MM.1S (cell line): Measurements from ENCODE around the gene DHX30.

Experiments
- DNase-seq: peaks from one replicate; pipeline ENCODE4 v3.0.0-alpha.2; 2015
- H2AFZ ChIP-seq: fragments of 300-600 bp; sonication (generic); 2 replicates; pipeline ENCODE4 v1.6.0; 2016; ENCODE audit warnings: antibody characterized with exemption, low read length
- H3F3A ChIP-seq: fragments of 300-600 bp; sonication (generic); 2 replicates; pipeline ENCODE4 v1.6.1; 2016; ENCODE audit warnings: mild to moderate bottlenecking, antibody characterized with exemption, low read length, moderate library complexity, mixed read lengths; ENCODE audit not compliant: insufficient read depth
- H3K27ac ChIP-seq: fragments of 300-600 bp; sonication (generic); 2 replicates; pipeline ENCODE4 v1.5.1; 2016; ENCODE audit warnings: mild to moderate bottlenecking, low read length
- H3K27me3 ChIP-seq: fragments of 300-600 bp; sonication (generic); replicated peaks from 2 replicates; pipeline ENCODE4 v1.6.0; 2016; ENCODE audit warnings: low read length; ENCODE audit not compliant: insufficient read depth
- H3K36me3 ChIP-seq: fragments of 300-600 bp; sonication (generic); replicated peaks from 2 replicates; pipeline ENCODE4 v1.6.1; 2016; ENCODE audit warnings: mild to moderate bottlenecking, low read length, mixed read lengths; ENCODE audit not compliant: insufficient read depth
- H3K4me1 ChIP-seq: fragments of 300-600 bp; sonication (generic); 2 replicates; pipeline ENCODE4 v1.6.1; 2016; ENCODE audit warnings: low read length, mixed read lengths
- H3K4me2 ChIP-seq: fragments of 300-600 bp; sonication (generic); 2 replicates; pipeline ENCODE4 v1.6.0; 2016; ENCODE audit warnings: low read depth, low read length
- H3K4me3 ChIP-seq: fragments of 300-600 bp; sonication (generic); 2 replicates; pipeline ENCODE4 v1.5.1; 2016; ENCODE audit warnings: low read length, mixed read lengths
- H3K79me2 ChIP-seq: fragments of 300-600 bp; sonication (generic); 2 replicates; pipeline ENCODE4 v1.6.1; 2016; ENCODE audit warnings: mixed run types, low read length, mixed read lengths
- H3K9ac ChIP-seq: fragments of 300-600 bp; sonication (generic); 2 replicates; pipeline ENCODE4 v1.6.1; 2016; ENCODE audit warnings: low read length, mixed read lengths
- H3K9me2 ChIP-seq: fragments of 300-600 bp; sonication (generic); replicated peaks from 2 replicates; pipeline ENCODE4 v1.6.1; 2016; ENCODE audit warnings: mild to moderate bottlenecking, low read length, mixed read lengths; ENCODE audit not compliant: insufficient read depth
- H3K9me3 ChIP-seq: fragments of 300-600 bp; sonication (generic); replicated peaks from 2 replicates; pipeline ENCODE4 v1.6.1; 2016; ENCODE audit warnings: mild to moderate bottlenecking, low read length, mixed read lengths; ENCODE audit not compliant: insufficient read depth
- H4K20me1 ChIP-seq: fragments of 300-600 bp; sonication (generic); 2 replicates; pipeline ENCODE4 v1.6.1; 2016; ENCODE audit warnings: mild to moderate bottlenecking, low read length, moderate library complexity, mixed read lengths; ENCODE audit not compliant: insufficient read depth
- CTCF ChIP-seq: fragments of 300-600 bp; sonication (generic); IDR thresholded peaks from 2 replicates; pipeline ENCODE4 v1.5.1; 2016; ENCODE audit warnings: antibody characterized with exemption, low read length, mixed read lengths
- EZH2 ChIP-seq: fragments of 300-600 bp; sonication (generic); optimal IDR thresholded peaks from 2 replicates; pipeline ENCODE3; 2017; ENCODE audit warnings: low read depth, mild to moderate bottlenecking, antibody characterized with exemption, low read length, mixed read lengths
- EZH2phosphoT487 ChIP-seq: fragments of 300-600 bp; sonication (generic); IDR thresholded peaks from 2 replicates; pipeline ENCODE4 v1.6.1; 2018; ENCODE audit warnings: antibody characterized with exemption, low read length

Gene DHX30

GRCh38 chr3:47848599-47849117, 45.7 kb downstream of the DHX30 start:
- DNase-seq: no peak
- no peaks in the 10 kb centered on the region for H3K4me1 ChIP-seq
- H3K9me2 ChIP-seq: no peaks in the 10 kb centered on the region
- H3K4me3 ChIP-seq: no peak overlapping the region
- H3F3A ChIP-seq: no peaks in the 10 kb centered on the region; the same call in 1 of the 2 replicates
- peaks cover 18% of the 10 kb centered on the region for H3K36me3 ChIP-seq
- no peaks in the 10 kb centered on the region for H4K20me1 ChIP-seq
- TF ChIP-seq CTCF: no peak
- TF ChIP-seq EZH2: no peak
- no peak for TF ChIP-seq EZH2phosphoT487
- no peaks in the 10 kb centered on the region for H3K79me2 ChIP-seq
- no peak overlapping the region for H3K9ac ChIP-seq
- no peak overlapping the region for H3K4me2 ChIP-seq
- no peak overlapping the region for H3K27ac ChIP-seq
- no peaks in the 10 kb centered on the region for H3K9me3 ChIP-seq
- no peak overlapping the region for H2AFZ ChIP-seq
- H3K27me3 ChIP-seq: no peaks in the 10 kb centered on the region

- no peaks in the 10 kb centered on the region for H4K20me1 ChIP-seq
- no peaks in the 10 kb centered on the region for H3K27me3 ChIP-seq
- no peak overlapping the region for H3K4me3 ChIP-seq
- no peak for DNase-seq
- H3K4me2 ChIP-seq: no peak overlapping the region
- H3F3A ChIP-seq: no peaks in the 10 kb centered on the region; the same call in 1 of the 2 replicates
- H2AFZ ChIP-seq: no peak overlapping the region
- H3K36me3 ChIP-seq: peaks cover 16% of the 10 kb centered on the region
- no peaks in the 10 kb centered on the region for H3K9me3 ChIP-seq
- H3K9ac ChIP-seq: no peak overlapping the region
- no peaks in the 10 kb centered on the region for H3K4me1 ChIP-seq
- no peaks in the 10 kb centered on the region for H3K79me2 ChIP-seq
- H3K9me2 ChIP-seq: no peaks in the 10 kb centered on the region
- H3K27ac ChIP-seq: no peak overlapping the region
- TF ChIP-seq EZH2phosphoT487 (no peak), EZH2 (no peak), CTCF (no peak)
These were observed 46.3 kb downstream of the DHX30 start for GRCh38 chr3:47849186-47849698.

GRCh38 chr3:47849699-47850563, 47.0 kb downstream of the DHX30 start:
- Histone ChIP-seq H3K9me3 (no peaks in the 10 kb centered on the region), H3K9ac (no peak overlapping the region)
- no peak for DNase-seq

More at GRCh38 chr3:47849699-47850563, 47.0 kb downstream of the DHX30 start:
- Histone ChIP-seq H3K79me2 (no peaks in the 10 kb centered on the region), H2AFZ (no peak overlapping the region), H3K4me2 (no peak overlapping the region), H3K9me2 (no peaks in the 10 kb centered on the region), H3K36me3 (peaks cover 11% of the 10 kb centered on the region; the same call in 1 of the 2 replicates), H3K27ac (no peak overlapping the region), H4K20me1 (no peaks in the 10 kb centered on the region), H3F3A (no peaks in the 10 kb centered on the region; the same call in 1 of the 2 replicates), H3K4me1 (no peaks in the 10 kb centered on the region), H3K27me3 (no peaks in the 10 kb centered on the region), H3K4me3 (no peak overlapping the region)
- TF ChIP-seq CTCF: peak; percentile 23
- no peak for TF ChIP-seq EZH2
